GM18520 (cell line): ENCODE data around the gene IMMT.
A peak's percentile ranks its signal among the peaks of the same experiment; 100 is the strongest.

Experiments used
- ATAC-seq: cut with Tn5 transposase; IDR thresholded peaks from one replicate; pipeline ENCODE4 v1.9.1; 2021; ENCODE audit not compliant: unreplicated experiment

The IMMT gene

DNA sequence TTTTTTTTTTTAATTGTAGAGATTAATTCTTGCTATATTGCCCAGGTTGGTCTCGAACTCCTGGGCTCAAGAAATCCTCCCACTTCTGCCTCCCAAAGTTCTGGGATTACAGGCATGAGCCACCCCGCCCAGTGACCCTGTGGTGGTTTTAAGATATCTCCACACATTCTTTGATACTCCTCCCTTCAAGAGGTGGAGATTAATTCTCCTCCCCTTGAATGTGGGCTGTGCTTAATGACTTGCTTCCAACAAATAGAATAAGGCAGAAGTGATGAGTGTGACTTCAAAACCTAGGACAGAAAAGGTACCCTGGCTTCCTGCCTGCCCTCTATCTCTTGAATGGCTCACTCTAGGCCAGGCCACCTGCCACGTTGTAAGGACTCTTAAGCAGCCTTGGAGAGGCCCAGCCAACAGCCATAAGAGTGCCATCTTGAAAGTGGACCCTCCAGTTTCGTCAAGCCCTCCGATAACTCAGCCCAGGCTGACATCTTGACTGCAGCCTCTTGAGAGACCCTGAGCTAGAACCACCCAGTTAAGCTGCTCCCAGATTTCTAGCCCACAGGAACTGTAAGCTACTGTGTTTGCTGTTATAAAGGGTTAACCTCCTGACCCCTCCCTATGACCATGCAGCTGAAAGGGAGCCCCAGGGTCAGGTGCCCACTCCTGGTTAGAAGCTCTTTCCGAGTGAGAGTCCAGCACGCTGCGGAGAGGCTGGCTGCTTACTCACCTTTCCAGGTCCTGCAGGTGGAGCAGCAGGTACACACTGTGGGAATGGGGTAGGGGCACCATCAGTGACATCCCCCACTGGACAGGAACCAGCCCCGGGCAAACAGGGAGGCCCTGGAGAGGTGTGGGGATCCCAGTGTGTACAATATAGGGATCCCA lies 31.6 kb upstream of the IMMT start:
- ATAC-seq, result no peak

DNA sequence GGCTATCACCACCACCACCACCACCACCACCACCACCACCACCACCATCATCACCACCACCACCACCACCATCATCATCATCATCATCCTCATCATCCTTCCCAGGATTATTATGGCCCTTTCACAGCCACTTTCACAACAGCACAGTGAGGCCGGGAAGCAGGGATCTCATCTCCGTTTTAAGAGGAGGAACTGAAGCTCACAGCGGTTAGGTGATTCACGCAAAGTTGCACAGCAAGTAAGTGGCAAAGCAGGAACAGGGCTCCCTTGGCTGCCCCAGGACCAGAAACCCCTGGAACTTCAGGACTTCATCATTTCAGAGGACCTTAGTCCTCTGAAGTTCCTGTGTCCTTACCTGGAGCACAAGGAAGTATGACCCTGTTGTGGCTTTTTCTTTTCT lies 30.8 kb upstream of the IMMT start:
- ATAC-seq, result no peak

DNA sequence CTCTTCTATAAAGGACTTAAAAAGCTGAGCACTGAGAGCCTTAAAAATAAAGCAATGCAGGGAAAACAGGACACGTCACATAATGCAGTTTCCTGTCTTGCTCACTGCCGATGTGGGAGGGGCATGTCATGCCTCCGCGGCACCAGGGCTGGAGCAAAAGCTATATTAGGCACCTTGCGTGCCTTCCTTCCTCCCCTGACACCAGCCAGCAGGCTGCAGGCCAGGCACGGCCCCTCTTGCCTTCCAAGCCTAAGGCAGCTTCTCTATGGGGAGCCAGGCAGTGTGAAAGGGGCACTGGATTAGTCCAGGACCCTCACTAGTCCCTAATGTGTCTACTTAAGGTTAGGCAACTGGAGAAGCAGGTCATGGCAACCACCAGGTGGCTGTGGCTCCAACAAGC lies 30.3 kb upstream of the IMMT start:
- ATAC-seq, result no peak

DNA sequence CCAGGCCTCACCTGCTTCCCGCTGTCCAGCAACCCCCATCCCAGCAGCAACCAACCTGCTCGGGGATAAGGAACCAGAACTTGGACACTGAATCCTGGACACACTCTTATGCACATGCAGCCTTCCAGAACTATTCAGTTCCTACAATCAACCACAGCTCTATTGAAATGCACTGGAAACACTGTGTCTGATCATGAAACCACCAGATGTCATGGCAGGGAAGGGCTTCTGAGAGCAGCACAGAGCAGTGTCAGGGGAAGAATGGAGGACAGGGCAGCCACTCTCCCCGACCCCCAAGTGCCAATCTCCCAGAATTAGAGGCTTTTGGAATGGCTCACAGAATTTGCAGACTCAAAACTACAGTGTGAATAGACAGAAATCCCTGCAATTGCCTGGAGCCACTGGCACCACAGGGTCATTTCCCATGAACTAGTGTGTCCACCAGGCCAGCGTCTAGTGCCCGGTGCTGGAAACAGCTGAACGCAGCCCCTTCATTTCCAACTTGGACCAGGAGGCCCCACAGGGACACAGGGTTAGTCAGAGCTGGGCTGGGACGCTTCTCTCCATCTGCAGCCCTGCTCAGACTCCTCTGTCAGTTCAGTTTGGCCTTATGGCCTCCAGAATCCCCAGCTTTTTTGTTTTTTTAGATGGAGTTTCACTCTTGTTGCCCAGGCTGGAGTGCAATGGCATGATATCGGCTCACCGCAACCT lies 29.5 kb upstream of the IMMT start:
- ATAC-seq, result no peak

DNA sequence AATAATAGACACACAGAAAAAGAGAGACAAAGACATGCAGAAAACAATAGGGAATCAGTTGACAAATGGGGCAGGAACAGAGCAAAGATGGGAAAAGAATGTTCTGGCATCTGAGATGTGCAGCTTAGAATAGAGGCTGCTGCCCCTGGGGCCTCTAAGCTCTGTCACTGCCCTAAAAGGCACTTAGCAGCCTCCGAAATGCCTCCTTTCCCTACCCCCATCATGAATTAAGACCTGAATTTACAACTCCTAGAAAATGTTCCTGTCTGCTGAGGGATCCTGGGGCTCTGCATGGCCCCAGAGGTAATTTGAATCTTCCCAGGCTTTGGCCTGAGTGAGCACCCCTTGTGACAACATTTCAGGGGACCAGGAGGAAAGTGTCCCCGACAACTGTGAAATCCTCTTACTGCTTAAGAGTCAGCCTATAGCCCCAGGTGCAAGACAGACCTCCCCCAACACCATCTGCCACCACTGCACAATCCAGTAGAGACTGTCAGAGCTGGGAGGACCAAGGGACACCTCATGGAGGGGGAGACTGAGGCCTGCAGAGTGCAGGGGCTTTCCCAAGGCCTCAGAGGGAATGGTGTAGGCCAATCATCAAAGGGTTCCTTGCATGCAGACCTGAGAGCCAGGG lies 28.8 kb upstream of the IMMT start:
- no peak for ATAC-seq

DNA sequence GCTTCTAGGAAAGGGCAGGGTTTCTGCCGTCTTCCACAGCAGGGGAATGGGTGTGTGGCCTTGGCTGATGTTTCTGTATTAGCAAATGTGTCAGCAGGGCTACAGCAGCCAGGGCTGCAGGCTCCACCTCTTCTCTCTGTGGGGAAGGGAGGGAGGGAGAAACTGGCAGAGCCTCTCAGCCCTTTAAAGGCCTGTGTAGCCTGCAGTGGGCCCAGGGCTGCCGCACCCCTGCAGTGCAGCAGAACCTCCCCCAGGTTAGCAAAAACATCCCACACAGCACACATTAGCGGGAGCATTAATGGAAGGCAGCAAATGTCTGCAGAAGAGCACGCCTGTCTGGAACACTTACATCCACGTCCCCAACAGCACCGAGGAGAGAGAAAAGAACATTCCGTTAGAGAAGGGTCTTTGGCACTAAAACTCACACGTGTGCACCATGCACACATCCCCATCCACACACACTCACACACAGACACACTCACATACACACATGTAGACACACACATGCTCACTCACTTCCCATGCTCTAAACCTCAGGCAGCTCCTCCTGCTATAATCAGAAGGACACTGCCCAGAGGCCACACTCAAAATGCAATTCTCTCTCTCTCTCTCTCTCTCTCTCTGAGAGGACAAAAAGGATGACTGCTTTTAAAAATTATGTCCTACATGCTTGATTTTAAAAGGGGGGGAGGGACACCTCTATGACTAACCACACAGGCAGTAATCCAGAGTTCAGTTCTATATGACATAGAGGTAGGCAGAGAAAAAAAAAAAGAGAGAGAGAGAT lies 28.1 kb upstream of the IMMT start:
- no peak for ATAC-seq

DNA sequence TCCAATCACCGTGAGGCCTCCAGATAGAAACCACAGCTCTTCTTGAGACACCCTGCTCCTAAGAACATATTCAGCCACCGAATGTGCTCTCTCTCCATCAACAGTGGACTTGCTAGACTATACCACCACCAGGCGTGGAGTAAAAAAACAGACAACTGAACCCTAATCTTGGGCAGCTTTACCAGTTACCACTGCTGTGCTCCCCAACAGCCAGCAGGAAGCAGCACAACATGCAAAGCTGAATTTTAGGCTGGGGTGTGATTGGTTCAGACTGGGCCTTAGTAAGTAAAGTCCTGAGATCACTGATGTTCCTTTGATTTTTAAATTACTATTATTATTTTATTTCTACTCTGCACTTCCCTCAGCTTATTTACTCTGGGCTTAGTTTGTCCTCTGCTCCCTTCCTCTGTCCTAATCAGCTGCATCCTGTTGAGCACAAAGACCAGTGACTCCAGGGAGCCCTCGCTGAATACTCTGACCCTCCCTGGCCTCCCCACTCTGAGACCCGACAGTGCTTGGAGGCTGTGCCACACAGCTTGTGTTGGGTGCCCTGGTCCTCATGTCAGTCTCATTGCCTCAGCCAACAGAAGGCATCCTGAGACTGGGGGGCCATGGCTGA lies 25.9 kb upstream of the IMMT start:
- no peak for ATAC-seq

DNA sequence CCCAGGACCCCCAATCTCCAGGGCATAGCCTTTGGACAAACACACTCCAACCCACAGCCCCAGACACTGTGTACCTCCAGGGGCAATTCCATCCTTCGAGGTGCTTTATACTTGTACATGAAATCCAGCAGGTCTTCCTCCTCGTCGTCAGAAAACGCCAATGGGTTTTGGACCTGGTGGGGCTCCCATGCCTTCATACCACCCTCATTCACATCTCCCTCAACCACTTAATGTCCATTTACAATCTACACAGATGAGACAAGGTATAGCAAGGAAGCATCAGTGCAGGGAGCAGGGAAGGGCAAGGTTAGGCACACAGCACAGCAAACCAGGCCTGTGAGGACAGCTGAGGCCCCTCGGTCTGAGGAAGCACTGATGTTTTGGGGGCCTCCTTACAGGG lies 24.6 kb upstream of the IMMT start:
- ATAC-seq, result no peak

DNA sequence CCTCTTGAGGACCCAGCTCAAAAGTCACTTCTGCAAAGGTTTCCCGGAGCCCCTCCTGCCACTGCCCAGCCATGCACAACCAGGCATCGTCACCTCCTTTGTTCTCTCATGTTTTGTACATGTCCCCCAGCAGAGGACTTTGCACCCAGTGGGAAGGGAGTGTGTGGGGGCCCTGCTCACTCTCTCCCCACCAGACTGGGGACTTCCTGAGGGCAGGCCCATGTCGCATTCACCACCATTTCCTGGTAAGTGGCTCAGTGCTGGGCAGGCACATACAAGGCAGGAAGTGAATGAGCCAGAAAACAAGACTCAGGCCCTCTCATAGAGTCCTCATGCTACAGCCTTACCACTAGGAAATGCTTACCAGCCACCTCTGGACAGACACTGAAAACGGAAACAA lies 22.9 kb upstream of the IMMT start:
- no peak for ATAC-seq

DNA sequence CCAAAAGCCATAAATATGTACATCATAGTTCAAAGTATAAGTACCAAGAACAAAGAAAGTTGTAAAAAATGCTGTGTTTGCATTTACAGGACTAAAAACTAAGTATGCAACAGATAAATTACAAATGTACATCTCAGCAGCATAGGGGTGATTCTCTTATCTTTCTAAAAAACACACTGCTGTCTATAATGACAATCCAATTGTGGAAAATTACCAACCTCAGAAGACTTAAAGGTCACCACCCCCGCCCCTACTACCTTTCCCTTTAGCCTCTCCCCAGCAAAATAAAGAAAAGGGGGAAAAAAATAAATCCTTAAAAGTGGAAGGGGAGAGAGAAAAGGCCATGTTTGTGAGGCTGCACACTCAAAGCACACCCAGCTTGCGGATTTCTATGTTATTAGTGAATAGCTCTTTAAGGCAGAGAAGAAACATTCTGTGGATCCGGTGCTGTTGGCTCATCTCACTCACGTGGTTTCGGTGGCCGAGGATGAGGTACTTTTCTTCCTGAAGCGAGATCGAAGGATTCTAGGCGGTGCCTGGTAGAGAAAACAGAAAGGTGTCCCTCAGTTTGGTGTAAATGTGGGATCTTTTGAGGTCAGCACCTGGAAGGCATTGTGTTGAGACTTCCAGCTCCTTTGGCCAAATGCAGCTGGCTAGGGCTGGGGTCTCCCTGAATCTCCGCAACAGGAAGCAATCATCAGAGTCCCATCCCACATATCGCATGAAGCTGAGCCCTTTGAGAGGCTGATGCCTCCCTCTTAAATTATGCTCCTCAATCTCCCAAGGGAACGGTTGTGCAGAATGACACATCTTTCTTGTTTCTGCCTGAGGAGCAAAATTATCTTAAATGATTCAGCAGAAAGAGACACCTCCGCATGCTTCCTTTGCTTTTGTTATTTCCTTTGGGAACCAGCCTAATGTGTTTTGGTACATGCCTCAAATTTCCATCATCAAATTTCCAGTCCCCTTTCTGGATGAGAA lies 21.6 kb upstream of the IMMT start:
- no peak for ATAC-seq

DNA sequence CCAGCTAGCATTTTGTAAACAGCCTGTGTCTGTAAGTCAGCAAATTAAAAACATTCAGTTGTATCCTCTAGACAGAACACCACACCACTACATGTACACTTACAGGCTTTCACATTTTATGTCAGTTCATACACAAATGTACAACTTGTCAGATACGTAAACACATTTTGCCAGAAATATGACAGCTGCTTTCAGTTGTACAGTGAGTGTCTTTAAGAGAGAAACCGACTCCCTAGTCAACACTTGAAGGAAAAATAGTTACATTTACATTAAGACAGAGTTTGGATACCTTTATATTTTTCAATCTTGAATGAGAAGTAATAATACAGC lies 19.2 kb upstream of the IMMT start:
- no peak for ATAC-seq

DNA sequence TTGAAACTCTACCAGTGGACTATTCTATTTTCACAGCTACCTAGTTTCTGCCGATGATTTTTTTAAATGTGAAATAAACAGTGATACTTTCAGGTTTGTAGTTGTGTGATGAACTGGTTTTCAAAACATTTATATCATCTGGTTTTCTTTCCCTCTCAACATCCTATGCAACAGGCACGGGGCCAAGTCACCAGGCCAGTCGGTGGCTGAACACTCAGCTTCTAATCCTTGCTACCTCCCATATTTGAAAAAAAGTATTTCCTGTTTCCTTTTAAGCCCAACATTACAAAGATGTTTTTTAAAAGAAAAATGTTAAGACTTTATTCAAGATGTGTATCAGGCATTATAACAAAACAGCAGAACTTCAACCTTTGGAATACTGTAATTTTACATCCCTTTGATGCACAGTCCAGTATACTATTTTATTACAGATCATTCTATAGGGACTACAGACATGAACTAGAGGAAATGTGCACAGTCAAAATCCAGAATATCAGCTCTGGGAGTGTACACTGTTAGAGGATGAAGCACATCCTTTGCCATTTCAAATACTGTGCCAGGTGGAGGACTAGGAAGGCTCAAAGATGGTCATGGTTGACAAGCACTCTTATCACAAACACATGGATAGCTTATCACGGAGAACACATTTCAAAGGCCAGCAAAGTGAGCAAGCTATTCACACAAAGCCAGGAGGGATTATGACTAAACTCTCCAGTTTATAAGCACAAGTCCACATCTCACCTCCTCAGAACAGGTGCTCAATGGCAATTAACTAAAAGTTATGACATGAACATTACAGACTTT lies 18.6 kb upstream of the IMMT start:
- no peak for ATAC-seq

DNA sequence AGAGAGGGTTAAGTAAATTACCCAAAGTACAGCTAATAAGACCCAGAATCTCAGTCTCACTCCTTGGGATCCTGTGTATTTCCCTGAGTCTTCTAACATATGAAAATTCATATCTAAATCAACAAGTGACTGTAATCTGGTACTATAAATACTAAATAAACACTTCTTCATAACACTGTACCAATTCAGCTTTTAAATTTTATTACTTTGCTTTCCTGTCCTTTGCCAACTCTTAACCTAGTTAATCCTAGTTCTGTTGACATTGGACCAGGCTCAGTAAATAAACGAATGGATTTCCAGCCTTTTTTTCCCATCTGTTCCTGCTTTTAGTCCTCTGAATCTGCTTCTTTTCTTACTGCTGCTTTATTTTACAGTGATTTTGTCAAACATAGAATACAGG lies 17.8 kb upstream of the IMMT start:
- no peak for ATAC-seq

DNA sequence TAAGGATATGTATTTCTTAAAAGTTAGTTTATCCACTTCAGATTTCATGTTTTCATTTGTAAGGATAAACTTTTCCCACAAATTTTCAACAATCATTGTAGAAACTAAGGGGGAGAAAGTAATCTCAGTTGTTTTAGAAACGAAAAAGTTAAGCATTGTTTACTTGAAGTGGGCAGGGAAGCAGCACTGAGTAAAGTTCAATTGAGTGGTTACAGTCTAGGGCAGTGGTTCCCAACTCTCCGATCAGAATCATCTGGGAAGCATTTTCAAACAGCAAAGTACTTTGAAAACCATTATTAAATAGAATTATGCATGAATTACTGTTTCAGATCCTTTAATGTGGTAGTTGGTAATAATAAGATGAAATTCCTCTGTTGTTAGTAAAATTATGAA lies 16.5 kb upstream of the IMMT start:
- ATAC-seq, result no peak

DNA sequence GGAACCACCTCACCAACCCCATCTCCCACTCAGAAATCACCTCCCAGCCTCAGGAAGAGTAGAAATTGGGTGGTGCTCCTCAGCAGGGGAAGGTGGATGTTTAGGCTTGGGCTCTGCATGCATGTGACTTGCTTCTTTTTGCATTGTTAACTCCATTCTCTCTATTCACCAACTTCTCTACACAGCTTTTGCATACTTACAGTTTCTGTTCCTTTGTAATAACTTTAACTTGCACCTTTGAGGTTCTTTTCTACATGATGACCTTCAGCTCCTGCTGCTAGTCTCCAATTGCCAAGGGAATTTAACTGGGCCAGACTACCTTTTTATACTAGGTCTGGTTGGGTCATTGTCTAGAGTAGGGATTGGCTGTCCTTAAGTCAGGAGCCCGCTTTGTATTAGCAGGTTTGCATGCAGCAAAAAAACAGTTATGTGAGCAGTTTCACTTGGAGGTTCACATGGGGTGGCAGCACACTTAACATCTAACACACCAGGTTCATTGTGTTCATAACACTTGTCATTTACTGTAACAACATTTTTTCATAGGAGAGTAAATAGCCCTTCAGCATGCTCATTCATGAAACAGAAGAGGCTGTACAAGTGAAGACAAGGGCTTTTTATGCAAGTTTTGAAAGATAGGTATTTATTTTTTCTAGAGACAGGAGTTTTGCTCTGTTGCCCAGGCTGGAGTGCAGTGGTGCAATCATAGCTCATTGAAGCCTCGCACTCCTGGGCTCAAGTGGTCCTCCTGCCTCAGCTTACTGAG lies 16.0 kb upstream of the IMMT start:
- ATAC-seq, result peak; percentile 35

DNA sequence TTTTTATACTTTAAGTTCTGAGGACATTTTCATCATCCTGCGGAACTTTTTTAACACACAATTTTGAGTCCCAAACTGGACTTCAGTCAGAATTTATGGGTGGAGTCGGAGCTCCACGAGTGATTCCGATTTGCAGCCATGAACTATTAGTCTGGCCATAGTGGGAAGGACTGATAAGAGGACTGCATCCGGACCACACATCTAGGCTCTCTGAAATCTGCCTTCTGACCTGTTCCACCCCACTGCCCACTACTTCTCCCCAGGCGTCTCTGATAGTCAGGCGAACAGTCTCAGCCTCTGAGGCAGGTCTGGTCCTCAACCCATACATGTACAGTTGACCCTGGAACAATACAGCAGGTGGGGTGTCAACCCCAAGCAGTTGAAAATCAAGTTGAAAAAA lies 9.2 kb upstream of the IMMT start:
- ATAC-seq, result no peak

DNA sequence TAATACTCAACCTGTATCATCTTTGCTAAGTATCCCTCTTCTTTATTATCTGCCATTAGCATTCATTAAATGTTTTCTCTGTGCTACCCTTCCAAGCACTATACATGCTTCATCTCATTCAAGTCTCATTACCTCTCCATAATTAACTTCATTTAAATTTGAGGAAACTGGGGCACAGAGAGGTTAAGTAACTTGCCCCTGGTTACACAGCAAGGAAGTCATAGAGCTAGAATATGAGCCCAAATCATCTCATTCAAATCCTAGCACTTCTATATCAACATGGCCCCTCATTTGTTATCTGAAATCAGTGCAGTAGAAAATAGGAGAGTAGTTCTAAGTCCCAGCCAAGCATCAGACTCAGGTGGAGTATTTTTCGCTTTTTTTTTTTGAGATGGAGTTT lies 8.4 kb upstream of the IMMT start:
- ATAC-seq, result no peak

DNA sequence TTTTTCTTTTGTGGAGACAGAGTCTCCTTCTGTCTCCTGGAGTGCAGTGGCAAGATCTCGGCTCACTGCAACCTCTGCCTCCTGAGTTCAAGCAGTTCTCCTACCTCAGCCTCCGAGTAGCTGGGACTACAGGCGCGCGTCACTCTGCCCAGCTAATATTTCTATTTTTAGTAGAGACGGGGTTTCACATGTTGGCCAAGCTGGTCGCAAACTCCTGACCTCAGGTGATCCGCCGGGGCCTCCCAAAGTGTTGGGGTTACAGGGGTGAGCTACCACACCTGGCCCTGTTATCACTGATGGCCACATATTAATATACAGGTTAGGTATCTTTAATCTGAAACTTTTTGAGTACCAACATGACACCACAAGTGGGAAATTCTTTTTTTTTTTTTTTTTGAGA lies 7.4 kb upstream of the IMMT start:
- no peak for ATAC-seq
